TTC549 (cell line): Measurements from ENCODE around the gene PIGM.
A peak's percentile ranks its signal among the peaks of the same experiment; 100 is the strongest.

Experiments
- FAIRE-seq: peaks from 2 replicates; lab custom pipeline; 2012; peaks lifted over from hg19 to GRCh38; lab: Jason Lieb, UNC

The PIGM gene

GRCh38 chr1:160022330-160023310 lies 9.2 kb downstream of the PIGM start:
- no peak for FAIRE-seq

- no peak for FAIRE-seq
These were observed 10.3 kb downstream of the PIGM start for GRCh38 chr1:160021376-160022074.

- no peak for FAIRE-seq
These were observed 11.6 kb downstream of the PIGM start for GRCh38 chr1:160020196-160020595.

- no peak for FAIRE-seq
These were observed 12.9 kb downstream of the PIGM start for GRCh38 chr1:160018900-160019299.

GRCh38 chr1:160018347-160018746 lies 13.4 kb downstream of the PIGM start:
- FAIRE-seq, result no peak

GRCh38 chr1:160017592-160017991 lies 14.2 kb downstream of the PIGM start:
- FAIRE-seq, result no peak

- no peak for FAIRE-seq
These were observed 20.0 kb downstream of the PIGM start for GRCh38 chr1:160011781-160012180.

GRCh38 chr1:160009801-160010200 lies 22.0 kb downstream of the PIGM start:
- no peak for FAIRE-seq

- FAIRE-seq, result no peak
These were observed 22.7 kb downstream of the PIGM start for GRCh38 chr1:160009081-160009480.

GRCh38 chr1:160007577-160008200 lies 24.1 kb downstream of the PIGM start:
- peak; percentile 97 for FAIRE-seq

- peak; percentile 86 for FAIRE-seq
These were observed 25.4 kb downstream of the PIGM start for GRCh38 chr1:160006312-160006940.

- FAIRE-seq, result no peak
These were observed 26.7 kb downstream of the PIGM start for GRCh38 chr1:160005070-160005469.

- no peak for FAIRE-seq
These were observed 27.4 kb downstream of the PIGM start for GRCh38 chr1:160004425-160004824.

- no peak for FAIRE-seq
These were observed 27.8 kb downstream of the PIGM start for GRCh38 chr1:160004001-160004400.

GRCh38 chr1:160001440-160001839 lies 30.4 kb downstream of the PIGM start:
- FAIRE-seq, result no peak

- FAIRE-seq, result no peak
These were observed 32.6 kb downstream of the PIGM start for GRCh38 chr1:159999204-159999603.

- FAIRE-seq, result no peak
These were observed 35.1 kb downstream of the PIGM start for GRCh38 chr1:159996653-159997052.

GRCh38 chr1:159994896-159995295 lies 36.9 kb downstream of the PIGM start:
- FAIRE-seq, result no peak

- FAIRE-seq, result no peak
These were observed 37.9 kb downstream of the PIGM start for GRCh38 chr1:159993911-159994310.

- no peak for FAIRE-seq
These were observed 39.6 kb downstream of the PIGM start for GRCh38 chr1:159992161-159992560.

- no peak for FAIRE-seq
These were observed 40.3 kb downstream of the PIGM start for GRCh38 chr1:159991513-159991912.

- no peak for FAIRE-seq
These were observed 41.8 kb downstream of the PIGM start for GRCh38 chr1:159990005-159990404.
